Type B pancreatic cell (in vitro differentiated cells): Measurements from ENCODE around the gene PACRG. TPM values are rescaled to one million over a fixed set of nuclear protein-coding genes. Genes with fewer than 3 reads are reported as not detected.

ENCODE experiments used
- DNase-seq: peaks from one replicate; pipeline ENCODE4 v3.0.0; 2021; ENCODE audit warnings: mixed read lengths; ENCODE audit not compliant: unreplicated experiment; ENCODE audit errors: extremely low spot score
- H3K27ac Mint-ChIP-seq: 2 replicates; pipeline ENCODE4 v1.8.0; 2021; ENCODE audit warnings: mild to moderate bottlenecking, mixed read lengths
- H3K27me3 Mint-ChIP-seq: 2 replicates; pipeline ENCODE4 v1.8.0; 2021; ENCODE audit warnings: mixed read lengths
- H3K36me3 Mint-ChIP-seq: 2 replicates; pipeline ENCODE4 v1.8.0; 2021; ENCODE audit warnings: mixed read lengths
- H3K4me1 Mint-ChIP-seq: one replicate; pipeline ENCODE4 v1.8.0; 2021; ENCODE audit warnings: mixed read lengths; ENCODE audit not compliant: unreplicated experiment
- H3K4me3 Mint-ChIP-seq: 2 replicates; pipeline ENCODE4 v1.8.0; 2021; ENCODE audit warnings: mild to moderate bottlenecking, mixed read lengths
- H3K9me3 Mint-ChIP-seq: 2 replicates; pipeline ENCODE4 v1.8.0; 2021; ENCODE audit warnings: mixed read lengths
- CTCF ChIP-seq: fragments of 200-600 bp; sonication (generic); conservative IDR thresholded peaks from 2 replicates; pipeline ENCODE4 v1.5.0; 2021; ENCODE audit warnings: antibody characterized with exemption, mild to moderate bottlenecking
- total RNA-seq: library from RNA; stranded (reverse); gene quantifications from 2 replicates; pipeline ENCODE4 v1.2.1, GENCODE V29; 2021; ENCODE audit warnings: low replicate concordance

Gene PACRG
- total RNA-seq, 1 donor from 2014 or later: 5.6 TPM

- no peak overlapping the region for H3K4me3 Mint-ChIP-seq
- H3K36me3 Mint-ChIP-seq: no peaks in the 10 kb centered on the region
- peaks cover 4% of the 10 kb centered on the region for H3K4me1 Mint-ChIP-seq
- TF ChIP-seq CTCF: no peak
- DNase-seq: no peak
- no peak overlapping the region for H3K27ac Mint-ChIP-seq
- no peaks in the 10 kb centered on the region for H3K9me3 Mint-ChIP-seq
- H3K27me3 Mint-ChIP-seq: peaks cover 4% of the 10 kb centered on the region
Observed at GRCh38 chr6:163087981-163088380, 360.2 kb downstream of the PACRG start.

- H3K4me1 Mint-ChIP-seq: no peaks in the 10 kb centered on the region
- no peaks in the 10 kb centered on the region for H3K36me3 Mint-ChIP-seq
- no peak for DNase-seq
- no peaks in the 10 kb centered on the region for H3K27me3 Mint-ChIP-seq
- H3K9me3 Mint-ChIP-seq: no peaks in the 10 kb centered on the region
- no peak overlapping the region for H3K4me3 Mint-ChIP-seq
- TF ChIP-seq CTCF: no peak
- H3K27ac Mint-ChIP-seq: no peak overlapping the region
Observed at GRCh38 chr6:163092876-163093275, 365.1 kb downstream of the PACRG start.

GRCh38 chr6:163094881-163095280 is 367.1 kb downstream of the PACRG start:
- H3K4me1 Mint-ChIP-seq: no peaks in the 10 kb centered on the region
- H3K27ac Mint-ChIP-seq: no peak overlapping the region
- DNase-seq: no peak
- no peak overlapping the region for H3K4me3 Mint-ChIP-seq
- no peaks in the 10 kb centered on the region for H3K9me3 Mint-ChIP-seq
- TF ChIP-seq CTCF: no peak
- no peaks in the 10 kb centered on the region for H3K27me3 Mint-ChIP-seq
- no peaks in the 10 kb centered on the region for H3K36me3 Mint-ChIP-seq

- no peaks in the 10 kb centered on the region for H3K9me3 Mint-ChIP-seq
- H3K4me1 Mint-ChIP-seq: no peaks in the 10 kb centered on the region
- no peaks in the 10 kb centered on the region for H3K36me3 Mint-ChIP-seq
- H3K4me3 Mint-ChIP-seq: no peak overlapping the region
- DNase-seq: no peak
- no peak overlapping the region for H3K27ac Mint-ChIP-seq
- H3K27me3 Mint-ChIP-seq: no peaks in the 10 kb centered on the region
- TF ChIP-seq CTCF: no peak
Observed at GRCh38 chr6:163095401-163095800, 367.6 kb downstream of the PACRG start.

- DNase-seq: no peak
- H3K4me3 Mint-ChIP-seq: no peak overlapping the region
- peaks cover 7% of the 10 kb centered on the region for H3K9me3 Mint-ChIP-seq
- H3K27ac Mint-ChIP-seq: no peak overlapping the region
- H3K36me3 Mint-ChIP-seq: no peaks in the 10 kb centered on the region
- no peak for TF ChIP-seq CTCF
- H3K4me1 Mint-ChIP-seq: no peaks in the 10 kb centered on the region
- no peaks in the 10 kb centered on the region for H3K27me3 Mint-ChIP-seq
Observed at GRCh38 chr6:163098827-163099479, 371.2 kb downstream of the PACRG start.
